ENCODE measurements around the gene CHDH.

GRCh38 chr3:53766706-53767105, 79.5 kb downstream of the CHDH start:
- TF ChIP-seq CTCF (IDR thresholded peaks at IDR 0.05; ENCODE audit: extremely low read depth in 1 of 2, insufficient read depth in 1 of 2, low read depth in 1 of 2, low read length in 2 of 2) (no peak), POLR2AphosphoS5 (IDR thresholded peaks at IDR 0.05; ENCODE audit: insufficient read depth, low read depth, low read length) (no peak), MAX (IDR thresholded peaks at IDR 0.05; ENCODE audit: insufficient read depth, insufficient read length) (no peak), POLR2A (IDR thresholded peaks at IDR 0.05; ENCODE audit: low read depth, low read length) (no peak), EZH2 (IDR thresholded peaks at IDR 0.05; ENCODE audit: borderline replicate concordance, low read depth, low read length, severe bottlenecking) (no peak), JUN (IDR thresholded peaks at IDR 0.05; ENCODE audit: borderline replicate concordance, insufficient read depth, insufficient read length, low read depth) (no peak)
